GM19397 (cell line): Measurements from ENCODE around the gene BDKRB1.
"Not testable (repeated sequence)": the region's sequence is repeated elsewhere in the genome, so short reads cannot be mapped to it uniquely, and the experiment has no call there.

Source experiments
- ATAC-seq: cut with Tn5 transposase; IDR thresholded peaks from one replicate; pipeline ENCODE4 v1.9.1; 2021; ENCODE audit warnings: mild to moderate bottlenecking, moderate library complexity; ENCODE audit not compliant: unreplicated experiment

BDKRB1 gene

DNA sequence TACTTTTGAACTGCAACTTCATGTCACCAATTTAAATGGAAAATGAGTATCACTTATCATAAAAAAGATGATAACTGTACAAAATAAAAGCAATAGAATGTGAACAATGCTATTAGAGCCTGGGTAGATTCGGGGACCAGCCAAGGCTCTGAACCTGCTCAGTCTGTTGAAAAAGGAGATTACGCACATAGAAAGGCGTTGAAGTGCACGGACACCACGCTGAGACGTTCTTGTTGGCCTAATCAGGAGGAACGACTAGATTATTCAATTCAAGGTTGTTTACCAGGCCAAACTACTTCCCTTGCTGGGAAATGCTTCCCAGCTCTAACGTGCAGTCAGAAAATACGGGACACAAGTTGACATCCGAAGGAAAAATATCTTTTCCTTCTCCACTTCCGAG lies 23.5 kb upstream of the BDKRB1 start:
- no peak for ATAC-seq

DNA sequence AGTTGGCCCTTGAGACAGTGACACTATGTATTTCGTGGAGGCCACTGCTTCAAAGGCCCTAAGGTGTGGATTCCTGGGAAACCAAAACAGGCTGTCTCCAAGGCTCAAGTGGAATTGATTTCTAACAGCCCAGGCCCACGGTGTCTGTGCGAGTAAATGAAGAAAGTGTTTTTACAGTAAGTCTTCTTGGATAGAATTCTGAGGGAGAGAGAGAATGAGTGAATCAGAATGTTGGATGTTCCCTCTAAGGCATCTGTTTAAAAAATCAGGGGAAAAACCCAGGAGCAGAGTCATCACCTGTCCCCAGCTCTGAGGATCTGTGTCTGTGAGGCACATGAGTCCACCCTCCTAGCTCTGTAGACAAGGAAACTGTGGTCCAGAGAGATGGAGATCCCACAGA lies 22.3 kb upstream of the BDKRB1 start:
- no peak for ATAC-seq

GRCh38 chr14:96235426-96235825 lies 20.6 kb upstream of the BDKRB1 start:
- ATAC-seq, result no peak

DNA sequence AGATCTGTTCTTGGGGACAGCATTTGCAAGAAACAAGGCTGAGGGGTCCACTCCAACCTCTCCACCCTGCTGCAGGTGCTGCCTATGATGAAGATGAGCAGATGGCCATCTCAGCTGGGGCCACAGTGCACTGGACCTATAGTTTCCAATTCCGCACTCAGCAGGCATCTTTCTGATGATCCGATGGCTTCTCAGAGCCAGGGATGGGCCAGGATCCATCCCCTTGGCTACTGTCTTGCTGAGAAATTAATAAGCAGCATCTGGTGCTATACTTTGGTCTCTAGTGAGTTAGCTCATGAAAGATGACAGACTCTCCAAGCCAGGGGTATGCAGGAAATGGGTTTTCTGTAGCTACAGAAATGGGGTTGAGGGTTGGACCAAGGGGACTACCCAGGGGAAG lies 18.4 kb upstream of the BDKRB1 start:
- no peak for ATAC-seq

- no peak for ATAC-seq
These were observed 17.2 kb upstream of the BDKRB1 start for GRCh38 chr14:96238676-96239265.

GRCh38 chr14:96239711-96240141 lies 16.3 kb upstream of the BDKRB1 start:
- no peak for ATAC-seq

- no peak for ATAC-seq
These were observed 15.4 kb upstream of the BDKRB1 start for GRCh38 chr14:96240641-96241040.

- no peak for ATAC-seq
These were observed 13.9 kb upstream of the BDKRB1 start for GRCh38 chr14:96242126-96242525.

GRCh38 chr14:96243785-96244184 lies 12.2 kb upstream of the BDKRB1 start:
- no peak for ATAC-seq

GRCh38 chr14:96245074-96245473 lies 10.9 kb upstream of the BDKRB1 start:
- not testable (repeated sequence) for ATAC-seq

DNA sequence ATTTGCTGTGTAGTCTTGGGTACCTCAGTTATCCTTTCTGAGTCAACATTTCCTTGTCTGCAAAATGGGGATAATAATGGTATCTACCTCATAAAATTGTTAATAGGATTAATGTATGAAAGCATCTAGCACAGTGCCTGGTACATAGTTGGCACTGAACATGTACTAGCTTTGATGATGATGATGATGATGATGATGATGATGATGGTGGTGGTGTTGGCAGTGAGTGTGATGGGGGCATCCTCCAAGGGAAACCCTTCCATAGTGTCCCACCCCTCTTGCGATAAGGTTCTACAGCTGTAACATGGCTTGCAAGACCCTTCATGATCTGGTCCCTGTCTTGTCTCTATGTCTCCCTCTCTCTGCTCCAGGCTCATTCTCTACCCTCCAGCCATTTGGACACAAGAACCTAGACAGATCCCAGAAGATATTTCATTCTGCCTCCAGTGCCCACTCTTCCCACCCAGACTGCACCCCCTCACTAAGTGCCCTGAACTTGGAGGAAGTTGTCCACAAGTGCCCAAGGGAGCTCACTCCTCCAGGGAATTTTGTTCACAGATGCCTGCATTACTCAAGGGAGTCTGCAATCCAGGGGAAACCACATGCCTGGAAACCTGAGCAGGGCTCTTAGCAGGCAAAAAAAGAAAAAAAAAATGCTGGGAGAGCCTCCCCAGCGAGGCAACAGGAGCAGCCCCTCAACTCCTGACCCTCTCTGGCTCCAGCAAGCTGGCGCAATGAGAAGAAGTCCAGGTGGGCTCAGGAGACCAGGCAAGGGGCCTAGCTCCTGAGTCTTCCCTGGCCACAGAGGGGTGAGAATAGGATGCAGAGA lies 10.1 kb upstream of the BDKRB1 start:
- no peak for ATAC-seq

GRCh38 chr14:96246539-96246847 lies 9.5 kb upstream of the BDKRB1 start:
- no peak for ATAC-seq

- ATAC-seq, result no peak
These were observed 9.0 kb upstream of the BDKRB1 start for GRCh38 chr14:96247031-96247430.

GRCh38 chr14:96249029-96249428 lies 7.0 kb upstream of the BDKRB1 start:
- ATAC-seq, result no peak

- ATAC-seq, result no peak
These were observed 5.5 kb upstream of the BDKRB1 start for GRCh38 chr14:96250485-96250884.

DNA sequence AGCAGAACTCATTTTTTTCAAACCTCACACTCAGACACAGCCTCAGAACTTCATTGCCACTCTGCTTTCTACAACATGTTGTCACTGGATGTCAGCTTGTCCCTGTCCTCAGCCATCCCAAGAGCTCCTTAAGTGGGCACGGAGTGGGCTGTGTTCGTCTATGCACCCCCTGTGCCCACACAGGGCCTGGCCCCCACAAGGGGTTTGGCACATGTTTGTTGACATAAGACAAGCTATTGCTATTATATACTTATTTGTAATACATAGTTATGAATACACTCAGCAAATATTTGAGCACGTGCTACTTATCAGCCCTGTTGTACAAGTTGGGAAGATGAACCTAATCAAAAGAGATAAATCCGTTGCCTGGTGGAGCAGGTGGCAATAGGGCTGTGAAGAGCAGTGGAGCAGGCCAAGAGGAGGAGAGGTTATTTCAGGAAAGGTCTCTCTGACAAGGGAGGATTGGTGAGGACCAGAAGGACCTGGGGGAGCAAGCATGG lies 4.3 kb upstream of the BDKRB1 start:
- ATAC-seq, result no peak

DNA sequence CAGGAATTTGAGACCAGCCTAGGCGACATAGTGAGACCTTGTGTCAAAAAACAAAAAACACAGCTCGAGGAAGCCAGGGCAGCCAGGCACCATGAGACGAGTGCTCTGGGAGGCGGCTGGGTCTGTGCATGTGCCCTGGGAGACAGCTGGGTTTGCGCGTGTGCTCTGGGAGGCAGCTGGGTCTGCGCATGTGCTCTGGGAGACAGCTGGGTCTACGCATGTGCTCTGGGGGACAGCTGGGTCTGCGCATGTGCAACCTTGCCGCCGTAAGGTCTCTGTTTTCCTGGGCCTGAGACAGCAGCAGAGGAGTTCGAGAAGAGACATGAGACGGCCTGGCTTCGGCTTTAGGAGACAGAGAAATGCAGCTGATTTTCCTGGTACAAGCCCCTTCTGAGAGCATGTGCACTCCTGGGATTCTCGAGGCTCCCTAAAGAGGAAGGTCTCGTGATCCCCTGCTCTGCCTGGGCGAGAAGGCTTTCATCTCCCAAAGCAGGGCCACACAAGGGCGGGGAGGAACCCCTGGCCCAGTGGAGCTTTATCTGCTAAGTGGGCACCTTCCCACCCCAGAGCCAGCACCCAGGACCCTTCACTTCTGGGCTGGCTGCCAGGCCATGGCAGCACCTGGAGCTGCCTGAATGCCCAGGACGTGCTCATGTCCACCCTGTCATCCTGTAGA lies 3.5 kb upstream of the BDKRB1 start:
- ATAC-seq, result no peak

GRCh38 chr14:96252999-96253539 lies 2.9 kb upstream of the BDKRB1 start:
- no peak for ATAC-seq

GRCh38 chr14:96254687-96255086 lies 1.3 kb upstream of the BDKRB1 start:
- no peak for ATAC-seq

DNA sequence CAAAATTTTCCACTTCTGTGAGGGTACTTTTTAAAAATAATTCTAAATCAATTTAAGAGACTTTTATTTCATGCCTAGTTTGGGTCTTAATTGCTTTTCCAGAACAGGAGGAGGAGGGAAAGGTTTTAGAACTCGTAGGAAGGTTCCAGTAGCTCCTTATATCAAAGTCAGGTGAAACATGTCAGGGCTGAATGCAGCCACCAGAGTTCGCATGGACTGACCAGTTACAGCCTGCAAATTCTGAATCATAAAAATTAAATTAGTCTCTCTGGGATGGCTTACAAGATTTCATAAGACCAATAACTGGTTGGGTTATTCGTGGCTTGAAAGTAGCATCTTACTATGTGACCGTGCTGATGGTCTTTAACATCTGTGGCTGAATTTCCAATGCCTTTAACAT lies 397 bp downstream of the BDKRB1 start:
- no peak for ATAC-seq

DNA sequence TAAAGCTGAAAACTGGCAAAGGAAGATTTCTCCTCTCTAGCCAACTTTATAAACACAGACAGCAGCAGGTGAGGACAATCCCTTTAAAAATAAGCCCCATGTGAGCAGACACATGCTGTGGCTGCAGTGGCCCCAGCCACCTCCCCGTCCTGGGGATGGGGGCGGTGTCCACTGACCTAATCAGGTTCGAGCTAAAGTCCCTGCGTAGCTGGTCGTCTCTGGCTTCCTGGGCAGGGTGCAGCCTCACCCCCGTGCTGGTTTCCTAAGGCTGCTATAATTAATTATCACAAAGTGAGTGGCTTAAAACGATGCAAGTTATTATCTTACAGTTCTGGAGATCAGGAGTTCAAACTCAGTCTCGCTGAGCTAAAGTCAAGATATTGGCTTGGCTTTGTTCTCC lies 1.0 kb downstream of the BDKRB1 start:
- ATAC-seq, result no peak

GRCh38 chr14:96257900-96258299 lies 1.9 kb downstream of the BDKRB1 start:
- no peak for ATAC-seq
